ENCODE measurements around the gene CUBN. TPM values are rescaled to one million over a fixed set of nuclear protein-coding genes. Genes with fewer than 3 reads are reported as not detected.

The CUBN gene
- total RNA-seq, 1 experiment from 2014 or later: 7.8 TPM

GRCh38 chr10:16789765-16790164 is 339.8 kb downstream of the CUBN start:
- DNase-seq (ENCODE audit: low read depth, low spot score): no peak
- in situ Hi-C loops (cut with HindIII; ENCODE audit: low pct_unique_long_range_greater_than_20kb, low sequenced_read_pairs): no loop called here

- in situ Hi-C loops (cut with HindIII; ENCODE audit: low pct_unique_long_range_greater_than_20kb, low sequenced_read_pairs): no loop called here
- DNase-seq (ENCODE audit: low read depth, low spot score): no peak
Measured at GRCh38 chr10:16789261-16789660, 340.4 kb downstream of the CUBN start.

GRCh38 chr10:16788778-16789177 is 340.8 kb downstream of the CUBN start:
- DNase-seq (ENCODE audit: low read depth, low spot score): no peak

DNA sequence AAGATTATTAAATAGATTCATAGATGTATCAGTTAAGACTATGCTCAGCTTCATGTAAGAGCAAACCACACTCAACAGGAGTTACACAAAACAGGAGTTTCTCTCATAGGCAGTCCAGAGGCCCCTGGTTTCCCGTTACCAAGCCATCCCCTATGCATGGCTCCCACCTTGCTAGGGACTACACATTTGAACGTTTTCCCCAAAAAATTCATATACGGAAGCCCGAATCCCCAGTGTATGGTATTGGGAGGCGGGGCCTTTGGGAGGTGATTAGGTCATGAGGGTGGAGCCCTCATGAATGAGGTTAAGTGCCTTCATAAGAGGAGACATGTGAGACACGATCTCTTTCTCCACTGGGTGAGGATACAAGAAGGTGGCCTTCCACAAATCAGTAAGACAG is 341.5 kb downstream of the CUBN start:
- DNase-seq (ENCODE audit: low read depth, low spot score): no peak
- in situ Hi-C loops (cut with HindIII; ENCODE audit: low pct_unique_long_range_greater_than_20kb, low sequenced_read_pairs): no loop called here

More at GRCh38 chr10:16788778-16789177, 340.8 kb downstream of the CUBN start:
- in situ Hi-C loops (cut with HindIII; ENCODE audit: low pct_unique_long_range_greater_than_20kb, low sequenced_read_pairs): no loop called here

- no peak for DNase-seq (ENCODE audit: low read depth, low spot score)
- in situ Hi-C loops (cut with HindIII; ENCODE audit: low pct_unique_long_range_greater_than_20kb, low sequenced_read_pairs): no loop called here
Measured at GRCh38 chr10:16787361-16787791, 342.2 kb downstream of the CUBN start.

DNA sequence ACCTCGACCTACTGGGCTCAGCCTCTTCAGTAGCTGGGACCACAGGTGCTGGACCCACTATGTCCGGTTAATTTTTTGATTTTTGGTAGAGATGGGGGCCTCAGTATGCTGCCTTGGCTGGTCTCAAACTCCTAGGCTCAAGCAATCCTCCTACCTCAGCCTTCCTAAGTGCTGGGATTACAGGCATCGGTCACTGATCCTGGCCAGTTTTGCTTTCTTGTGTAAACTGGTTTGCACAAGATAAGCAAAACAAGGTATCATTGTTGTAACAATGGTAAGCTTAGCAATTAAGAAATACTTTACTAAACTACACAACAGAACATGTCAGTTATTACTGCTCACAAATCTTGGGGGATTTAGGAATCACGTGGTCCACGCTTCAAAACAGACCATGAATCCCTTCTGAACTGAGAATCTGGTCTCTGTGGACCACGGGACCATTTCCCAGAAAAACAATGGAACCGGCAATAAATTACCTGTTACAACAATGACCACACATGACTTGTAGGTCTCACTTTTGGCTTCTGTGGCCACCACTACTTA is 349.2 kb downstream of the CUBN start:
- DNase-seq (ENCODE audit: low read depth, low spot score): no peak
- in situ Hi-C loops (cut with HindIII; ENCODE audit: low pct_unique_long_range_greater_than_20kb, low sequenced_read_pairs): no loop called here

GRCh38 chr10:16779384-16779915 is 350.2 kb downstream of the CUBN start:
- no peak for DNase-seq (ENCODE audit: low read depth, low spot score)
- in situ Hi-C loops (cut with HindIII; ENCODE audit: low pct_unique_long_range_greater_than_20kb, low sequenced_read_pairs): no loop called here

DNA sequence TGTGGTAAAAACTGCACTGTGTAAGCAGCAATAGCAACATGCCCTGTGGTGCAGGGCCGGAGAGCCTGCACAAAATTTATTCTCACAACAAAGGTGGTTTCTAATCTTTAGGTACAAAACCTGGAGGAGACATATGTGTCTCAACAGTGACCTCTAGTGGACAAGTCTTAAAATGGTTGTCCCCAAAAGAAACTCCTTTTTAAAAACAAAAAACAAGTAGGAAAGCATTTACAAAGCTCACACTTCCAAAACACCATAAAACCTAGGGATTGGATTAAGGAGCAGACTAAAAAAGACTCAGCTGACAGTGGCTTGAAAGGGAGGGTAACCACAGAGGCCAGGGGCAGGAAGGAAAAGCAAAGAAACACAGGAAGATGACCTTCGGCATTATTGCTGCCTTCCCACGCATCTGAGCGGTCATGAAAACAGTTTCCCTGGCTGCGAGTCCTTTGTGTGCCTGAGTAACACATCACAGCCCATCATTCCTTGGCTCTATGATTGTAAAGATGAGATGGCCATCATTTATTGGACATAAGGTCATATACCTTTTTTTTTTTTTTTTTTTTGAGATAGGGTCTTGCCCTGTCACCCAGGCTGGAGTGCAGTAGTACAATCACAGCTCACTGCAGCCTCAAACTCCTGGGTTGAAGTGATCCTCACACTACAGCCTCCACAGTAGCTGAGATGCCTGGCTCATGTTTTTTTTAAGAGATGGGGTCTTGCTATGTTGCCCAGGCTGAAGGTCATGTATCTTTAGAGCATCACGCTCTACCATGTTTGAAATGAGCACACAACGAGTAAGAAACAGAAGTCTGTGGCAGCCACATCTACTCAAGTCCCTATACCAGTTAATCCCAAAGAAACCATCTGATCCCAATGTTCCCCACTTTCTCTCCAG is 351.9 kb downstream of the CUBN start:
- DNase-seq (ENCODE audit: low read depth, low spot score): peak; percentile 58
- in situ Hi-C loops (cut with HindIII; ENCODE audit: low pct_unique_long_range_greater_than_20kb, low sequenced_read_pairs): no loop called here

DNA sequence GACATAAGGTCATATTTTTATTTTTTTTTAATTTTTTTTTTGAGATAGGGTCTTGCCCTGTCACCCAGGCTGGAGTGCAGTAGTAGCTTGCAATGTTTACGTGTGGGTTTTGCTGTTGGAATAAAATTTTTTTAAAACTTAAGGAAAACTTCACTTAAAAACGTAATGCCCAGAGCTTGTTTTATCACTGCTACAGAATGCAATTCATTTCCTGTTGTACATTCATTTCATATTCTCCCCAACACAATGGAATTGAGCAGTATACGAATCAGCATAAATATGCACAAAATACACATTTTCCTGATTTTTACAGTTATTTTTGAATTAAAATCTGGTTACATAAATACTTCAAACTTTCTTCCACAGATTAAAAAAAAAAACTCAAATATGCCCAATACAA is 352.7 kb downstream of the CUBN start:
- no peak for DNase-seq (ENCODE audit: low read depth, low spot score)
- in situ Hi-C loops (cut with HindIII; ENCODE audit: low pct_unique_long_range_greater_than_20kb, low sequenced_read_pairs): no loop called here

Small RNAs within 50 kb of the gene (small RNA-seq; reads per million reads assigned to genes)
- 0 reads per million in 2 experiments for gene AC067747.1

Other genes starting within 250 kb of the CUBN start
- gene TRDMT1, start 71.9 kb upstream of the CUBN start, total RNA-seq (2014; rRNA removed; shearing (Covaris generic)): 8.0 and 9.7 TPM in 2 replicates
- 2,222 and 2,306 TPM in 2 replicates for gene VIM, start 98.4 kb upstream of the CUBN start, total RNA-seq (2014; rRNA removed; shearing (Covaris generic))

All from SK-MEL-5 (cell line).